ENCODE measurements around the gene PWP2.
"Not testable (repeated sequence)": the region's sequence is repeated elsewhere in the genome, so short reads cannot be mapped to it uniquely, and the experiment has no call there.

The PWP2 gene

DNA sequence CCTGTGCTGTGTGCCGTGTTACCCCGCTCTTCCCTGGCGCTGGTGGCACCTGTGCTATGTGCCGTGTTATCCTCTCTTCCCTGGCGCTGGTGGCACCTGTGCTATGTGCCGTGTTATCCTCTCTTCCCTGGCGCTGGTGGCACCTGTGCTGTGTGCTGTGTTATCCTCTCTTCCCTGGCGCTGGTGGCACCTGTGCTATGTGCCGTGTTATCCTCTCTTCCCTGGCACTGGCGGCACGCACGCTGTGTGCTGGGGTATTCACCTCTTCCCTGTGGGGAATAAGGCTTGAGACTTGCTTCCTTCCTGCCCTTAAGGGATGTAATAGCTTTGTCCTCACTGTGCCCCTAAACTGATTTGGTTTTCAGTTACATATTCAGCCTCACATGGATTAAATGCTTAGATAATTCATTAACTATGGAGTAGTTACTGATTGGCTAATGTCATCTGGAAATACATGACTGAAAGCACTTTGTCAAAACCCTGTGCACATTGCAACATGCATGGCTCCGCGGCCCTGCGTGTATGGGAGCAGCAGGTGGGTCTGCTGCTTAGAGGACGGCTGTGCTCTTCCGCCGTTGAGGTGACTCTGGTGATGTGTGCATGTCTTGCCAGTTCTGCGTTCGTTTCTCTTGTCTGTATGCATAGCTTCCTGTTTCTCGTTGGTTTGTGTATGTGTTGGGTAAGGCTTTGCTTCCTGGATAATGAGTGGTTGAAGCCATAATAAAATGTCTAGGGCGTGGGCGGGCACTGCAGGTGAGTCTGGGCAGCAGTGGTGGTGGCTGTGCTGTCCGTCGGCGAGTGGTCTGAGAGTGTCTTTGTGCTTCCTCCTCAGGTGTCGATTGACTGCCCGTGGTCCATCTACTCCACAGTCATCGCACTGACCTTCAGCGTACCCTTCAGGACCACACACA lies 17.9 kb upstream of the PWP2 start:
- H3K36me3 Mint-ChIP-seq: peaks cover 100% of the 10 kb centered on the region
- H3K9me3 Mint-ChIP-seq: no peaks in the 10 kb centered on the region
- H3K27ac Mint-ChIP-seq: peak overlapping the region; percentile 98
- ATAC-seq: peak; percentile 80
- peaks cover 64% of the 10 kb centered on the region for H3K4me1 Mint-ChIP-seq
- peak in 1 of 2 donors; percentile 5 for DNase-seq (ENCODE audit: low spot score in 2 of 2)
- H3K4me3 Mint-ChIP-seq: peak overlapping the region; percentile 75

DNA sequence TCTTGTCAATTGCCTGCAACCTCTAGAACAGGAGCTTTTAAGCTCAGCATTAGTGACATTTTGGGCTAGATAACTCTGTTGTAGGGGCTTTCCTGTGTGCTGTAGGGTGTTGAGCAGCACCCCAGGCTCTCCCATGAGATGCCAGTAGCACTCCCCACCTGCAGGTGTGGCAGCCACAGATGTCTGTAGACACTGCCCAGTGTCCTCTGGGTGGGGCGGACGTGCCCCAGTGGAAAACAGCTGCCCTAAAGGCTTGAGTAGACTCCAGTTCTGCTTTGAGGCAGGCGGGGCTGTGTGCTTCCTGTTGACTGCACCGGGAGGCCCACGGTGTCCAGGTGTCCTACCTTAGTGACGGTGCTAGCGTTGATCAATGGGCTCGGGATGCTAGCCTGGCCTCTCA lies 16.9 kb upstream of the PWP2 start:
- Mint-ChIP-seq H3K4me1 (peaks cover 53% of the 10 kb centered on the region), H3K36me3 (peaks cover 100% of the 10 kb centered on the region), H3K4me3 (peak overlapping the region; percentile 75), H3K9me3 (no peaks in the 10 kb centered on the region), H3K27ac (peak overlapping the region; percentile 98)
- DNase-seq (ENCODE audit: low spot score in 2 of 2): peak in 1 of 2 donors; percentile 1
- no peak for ATAC-seq

DNA sequence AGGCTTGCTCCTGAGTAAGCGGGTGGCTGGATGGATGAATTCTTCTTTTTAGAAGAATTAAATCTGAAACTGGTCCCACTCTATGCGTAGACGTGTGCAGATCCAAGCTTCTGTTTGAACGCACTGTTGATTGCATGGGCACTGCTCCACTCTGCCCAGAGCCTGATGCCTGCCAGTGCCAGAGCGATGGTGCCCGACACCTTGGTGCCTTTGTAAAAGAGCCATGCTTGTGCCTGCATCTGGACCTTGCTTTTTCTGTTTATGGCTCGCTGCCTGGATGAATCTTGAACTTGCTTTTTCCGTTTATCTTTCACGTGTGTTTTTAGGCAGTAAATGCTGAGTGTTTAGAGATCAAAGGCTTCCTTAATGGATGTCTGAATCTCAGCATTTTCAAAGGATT lies 15.0 kb upstream of the PWP2 start:
- no peak for ATAC-seq
- H3K36me3 Mint-ChIP-seq: peaks cover 87% of the 10 kb centered on the region
- no peaks in the 10 kb centered on the region for H3K9me3 Mint-ChIP-seq
- no peak for DNase-seq (ENCODE audit: low spot score in 2 of 2)
- H3K4me3 Mint-ChIP-seq: no peak overlapping the region
- peaks cover 34% of the 10 kb centered on the region for H3K4me1 Mint-ChIP-seq
- H3K27ac Mint-ChIP-seq: peak overlapping the region; percentile 24

DNA sequence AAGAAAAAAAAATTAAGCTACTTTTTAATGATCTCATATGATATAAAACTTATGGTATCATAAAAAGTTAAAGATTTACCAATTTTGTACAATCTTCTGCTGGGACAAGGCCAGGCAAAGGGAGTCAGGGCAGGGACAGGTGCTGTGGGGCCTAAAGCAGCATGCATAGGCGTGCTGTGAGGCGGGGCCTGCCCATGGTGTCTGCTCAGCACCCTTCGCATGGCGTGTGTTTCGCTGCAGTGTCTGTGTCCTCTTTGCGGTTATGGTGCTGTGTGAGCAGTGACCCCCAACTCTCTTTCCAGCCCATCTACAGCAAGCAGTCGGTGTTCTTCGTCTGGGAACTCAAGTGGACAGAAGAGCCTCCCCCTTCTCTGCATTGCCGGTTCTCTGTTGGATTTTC lies 13.4 kb upstream of the PWP2 start:
- no peak for ATAC-seq
- Mint-ChIP-seq H3K9me3 (no peaks in the 10 kb centered on the region), H3K27ac (peak overlapping the region; percentile 24), H3K4me3 (no peak overlapping the region), H3K36me3 (peaks cover 71% of the 10 kb centered on the region), H3K4me1 (peaks cover 18% of the 10 kb centered on the region)
- peak; percentile 1 to 38 for DNase-seq (ENCODE audit: low spot score in 2 of 2)

DNA sequence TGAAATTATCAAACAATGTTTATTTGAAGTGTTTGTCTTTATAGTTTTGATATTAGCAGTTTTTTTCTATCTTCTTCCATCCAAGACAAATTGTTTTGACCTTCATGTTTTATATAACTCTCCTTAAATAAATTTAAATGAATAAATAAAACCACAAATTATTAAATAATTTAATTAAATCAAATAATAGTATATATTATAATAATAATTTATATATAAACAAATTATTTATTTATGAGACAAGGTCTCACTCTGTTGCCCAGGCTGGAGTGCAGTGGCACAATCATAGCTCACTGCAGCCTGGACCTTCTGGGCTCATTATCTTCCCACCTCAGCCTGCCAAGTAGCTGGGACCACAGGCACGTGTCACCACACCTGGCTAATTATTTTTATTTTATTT lies 12.4 kb upstream of the PWP2 start:
- no peak for DNase-seq (ENCODE audit: low spot score in 2 of 2)
- H3K9me3 Mint-ChIP-seq: no peaks in the 10 kb centered on the region
- H3K4me3 Mint-ChIP-seq: no peak overlapping the region
- ATAC-seq: no peak
- peaks cover 8% of the 10 kb centered on the region for H3K4me1 Mint-ChIP-seq
- no peak overlapping the region for H3K27ac Mint-ChIP-seq
- H3K36me3 Mint-ChIP-seq: peaks cover 61% of the 10 kb centered on the region

DNA sequence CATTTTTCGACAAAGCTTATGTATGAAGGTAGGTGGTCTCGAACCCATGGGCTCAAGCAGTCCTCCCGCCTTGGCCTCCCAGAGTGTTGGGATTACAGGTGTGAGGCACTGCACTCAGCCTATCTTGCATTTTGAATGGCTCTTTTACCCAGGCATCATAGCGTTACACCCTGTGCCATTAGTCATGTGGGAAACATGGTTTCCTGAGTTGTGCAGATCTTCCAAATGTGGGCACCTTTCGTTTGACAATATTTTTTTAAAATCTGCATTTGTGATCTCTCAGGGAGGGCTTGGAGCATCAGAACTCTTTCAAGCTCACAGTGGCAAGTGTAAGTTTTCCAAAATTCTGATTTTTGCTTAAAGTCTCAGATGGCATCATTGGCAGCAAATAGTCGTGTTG lies 8.7 kb upstream of the PWP2 start:
- H3K27ac Mint-ChIP-seq, H3K9me3 Mint-ChIP-seq: not testable (repeated sequence)

DNA sequence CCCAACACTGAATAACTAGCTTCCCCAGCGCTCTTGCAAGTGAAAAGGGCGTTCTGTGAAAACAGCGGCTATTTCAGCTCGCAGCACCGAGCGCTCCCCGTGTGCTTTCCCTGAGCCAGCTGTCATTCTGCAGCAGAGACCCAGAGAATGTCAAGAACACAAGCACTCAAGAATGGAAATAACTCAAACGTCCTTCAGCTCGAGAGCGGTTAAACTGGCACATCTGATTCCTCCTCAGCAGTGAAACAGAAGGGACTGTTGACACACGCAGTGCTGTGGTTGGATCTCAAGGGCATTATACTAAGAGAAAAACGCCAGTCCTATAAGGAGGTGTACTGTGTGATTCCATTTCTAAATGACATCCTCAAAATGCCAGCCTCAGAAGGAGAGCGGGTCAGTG lies 8.2 kb upstream of the PWP2 start:
- ATAC-seq; H3K4me3 Mint-ChIP-seq; DNase-seq (ENCODE audit: low spot score in 2 of 2); H3K4me1 Mint-ChIP-seq; H3K27ac Mint-ChIP-seq; H3K9me3 Mint-ChIP-seq: not testable (repeated sequence)
- peaks cover 19% of the 10 kb centered on the region for H3K36me3 Mint-ChIP-seq

More for the DNA sequence above, 8.7 kb upstream of the PWP2 start:
- not testable (repeated sequence) for DNase-seq (ENCODE audit: low spot score in 2 of 2); H3K4me3 Mint-ChIP-seq; H3K4me1 Mint-ChIP-seq; ATAC-seq
- peaks cover 24% of the 10 kb centered on the region for H3K36me3 Mint-ChIP-seq

DNA sequence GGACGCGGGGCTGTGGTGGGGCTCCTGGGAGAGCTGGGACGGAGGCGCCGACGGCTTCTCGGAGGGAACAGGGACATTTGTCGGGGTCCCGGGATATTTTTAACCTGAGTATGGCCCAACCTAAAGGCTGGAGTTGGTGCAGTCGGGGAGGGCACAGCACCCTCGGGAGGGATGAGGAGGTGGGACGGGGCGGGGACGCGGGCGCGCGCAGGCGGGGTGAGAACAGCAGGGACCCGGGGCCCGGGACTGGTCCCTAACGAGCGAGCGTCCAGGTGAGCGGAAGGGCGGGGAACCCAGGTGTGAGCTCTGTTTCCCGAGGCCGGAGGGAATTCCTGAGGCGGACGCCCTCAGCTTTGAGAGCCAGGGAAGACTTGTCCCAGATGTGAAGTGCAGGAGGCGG lies 390 bp downstream of the PWP2 start:
- H3K27ac Mint-ChIP-seq; H3K36me3 Mint-ChIP-seq; H3K4me3 Mint-ChIP-seq; H3K9me3 Mint-ChIP-seq; H3K4me1 Mint-ChIP-seq; DNase-seq (ENCODE audit: low spot score in 2 of 2): not testable (repeated sequence)
- peak; percentile 67 for ATAC-seq

DNA sequence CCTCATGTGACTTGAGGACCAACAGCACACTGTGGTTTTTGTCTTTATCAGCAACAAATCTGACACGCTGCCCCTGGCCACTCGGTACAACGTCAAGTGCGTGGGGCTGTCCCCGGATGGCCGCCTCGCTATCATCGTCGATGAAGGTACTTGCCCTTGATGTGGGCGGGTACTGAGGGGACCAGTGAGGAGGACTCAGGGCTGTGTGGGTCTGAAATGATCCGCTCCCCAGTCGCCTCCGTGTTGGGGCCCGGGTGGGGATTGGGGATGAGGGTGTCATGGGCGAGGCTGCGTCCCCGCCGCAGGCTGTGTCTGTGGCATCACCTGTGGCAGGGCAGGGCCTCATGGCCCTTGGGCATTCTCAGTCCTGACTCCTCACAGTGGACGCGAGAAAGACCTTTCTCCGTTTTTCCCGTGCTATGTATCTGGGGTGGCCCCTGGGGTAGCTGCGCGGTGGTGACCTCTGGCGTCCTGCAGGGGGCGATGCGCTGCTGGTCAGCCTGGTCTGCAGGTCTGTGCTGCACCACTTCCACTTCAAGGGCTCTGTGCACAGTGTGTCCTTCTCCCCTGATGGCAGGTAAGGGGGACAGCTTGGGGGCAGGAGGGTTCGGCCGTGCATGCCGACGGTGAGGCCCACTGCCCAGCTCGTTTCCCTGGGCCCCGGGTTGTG lies 6.6 kb downstream of the PWP2 start:
- H3K4me1 Mint-ChIP-seq, H3K27ac Mint-ChIP-seq, H3K4me3 Mint-ChIP-seq, H3K9me3 Mint-ChIP-seq, H3K36me3 Mint-ChIP-seq, ATAC-seq: not testable (repeated sequence)
- DNase-seq (ENCODE audit: low spot score in 2 of 2): peak in 1 of 2 donors; percentile 43

DNA sequence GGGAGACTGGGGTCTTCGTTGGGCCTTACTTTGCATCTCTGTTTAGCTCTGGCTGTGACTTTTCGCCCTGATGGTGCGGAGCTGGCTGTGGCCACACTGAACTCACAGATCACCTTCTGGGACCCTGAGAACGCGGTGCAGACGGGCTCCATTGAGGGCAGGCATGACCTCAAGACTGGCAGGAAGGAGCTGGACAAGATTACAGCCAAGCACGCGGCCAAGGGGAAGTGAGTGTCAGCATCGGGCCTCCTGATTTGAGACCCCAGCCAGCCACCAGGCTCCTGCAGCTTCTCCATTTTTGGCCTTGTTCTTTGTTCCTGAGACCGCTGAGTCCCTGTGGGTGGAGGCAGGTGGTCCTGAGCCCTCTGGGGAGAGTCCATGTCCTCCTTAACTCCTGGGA lies 14.9 kb downstream of the PWP2 start:
- not testable (repeated sequence) for H3K27ac Mint-ChIP-seq; H3K36me3 Mint-ChIP-seq; DNase-seq (ENCODE audit: low spot score in 2 of 2); ATAC-seq; H3K4me1 Mint-ChIP-seq; H3K9me3 Mint-ChIP-seq; H3K4me3 Mint-ChIP-seq

DNA sequence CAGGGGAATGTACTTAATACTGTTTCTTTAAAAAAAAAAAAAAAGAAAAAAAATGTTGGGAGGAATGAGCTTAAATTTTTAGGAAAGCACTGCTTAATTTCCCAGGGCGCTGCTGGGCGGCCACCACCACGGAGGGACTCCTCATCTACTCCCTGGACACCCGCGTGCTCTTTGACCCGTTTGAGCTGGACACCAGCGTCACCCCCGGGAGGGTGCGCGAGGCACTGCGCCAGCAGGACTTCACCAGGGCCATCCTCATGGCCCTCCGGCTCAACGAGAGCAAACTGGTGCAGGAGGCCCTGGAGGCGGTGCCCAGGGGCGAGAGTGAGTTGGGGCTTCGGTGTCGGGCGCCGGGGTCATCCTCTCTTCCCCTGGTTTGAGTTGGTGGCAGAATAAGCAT lies 20.6 kb downstream of the PWP2 start:
- not testable (repeated sequence) for DNase-seq (ENCODE audit: low spot score in 2 of 2); H3K4me3 Mint-ChIP-seq; H3K4me1 Mint-ChIP-seq; ATAC-seq; H3K27ac Mint-ChIP-seq; H3K9me3 Mint-ChIP-seq; H3K36me3 Mint-ChIP-seq

DNA sequence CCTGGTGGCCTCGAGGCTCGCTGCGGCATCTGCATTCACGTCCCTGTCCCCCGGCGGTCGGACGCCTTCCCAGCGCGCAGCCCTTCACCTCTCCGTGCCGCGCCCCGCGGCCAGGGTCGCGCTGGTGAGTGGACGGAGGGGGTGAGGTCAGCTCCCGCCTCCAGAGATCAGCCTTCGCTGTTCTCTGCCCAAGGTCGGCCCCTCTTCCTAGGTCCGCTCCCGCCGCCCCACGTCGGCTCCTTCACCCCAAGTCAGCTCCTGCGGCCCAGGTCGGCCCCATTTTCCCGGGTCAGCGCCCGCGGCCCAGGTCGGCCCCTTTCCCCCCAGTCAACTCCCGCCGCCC lies 26.5 kb downstream of the PWP2 start:
- H3K4me3 Mint-ChIP-seq; H3K27ac Mint-ChIP-seq; H3K4me1 Mint-ChIP-seq; ATAC-seq; H3K36me3 Mint-ChIP-seq; DNase-seq (ENCODE audit: low spot score in 2 of 2); H3K9me3 Mint-ChIP-seq: not testable (repeated sequence)

DNA sequence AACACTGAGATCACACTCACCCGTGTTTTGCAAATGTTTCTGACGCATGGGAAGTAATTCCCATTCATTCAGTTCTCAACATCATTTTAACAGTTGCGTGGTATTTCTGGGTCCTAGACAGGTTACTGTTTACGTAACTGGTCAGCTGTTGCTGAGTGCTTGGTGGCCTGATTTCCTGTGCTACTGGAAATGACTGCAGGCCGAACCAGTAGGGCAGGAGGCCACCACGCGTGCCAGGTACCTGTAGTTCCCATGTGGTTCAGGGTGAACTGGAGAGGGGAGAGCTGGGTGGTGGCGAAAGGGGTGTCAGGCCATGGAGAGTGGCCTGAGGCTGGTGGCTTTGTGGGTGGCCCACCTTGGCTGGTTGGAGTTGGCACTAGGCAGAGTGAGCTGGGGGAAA lies 27.5 kb downstream of the PWP2 start:
- DNase-seq (ENCODE audit: low spot score in 2 of 2); H3K36me3 Mint-ChIP-seq; H3K4me3 Mint-ChIP-seq; ATAC-seq; H3K4me1 Mint-ChIP-seq; H3K9me3 Mint-ChIP-seq; H3K27ac Mint-ChIP-seq: not testable (repeated sequence)

DNA sequence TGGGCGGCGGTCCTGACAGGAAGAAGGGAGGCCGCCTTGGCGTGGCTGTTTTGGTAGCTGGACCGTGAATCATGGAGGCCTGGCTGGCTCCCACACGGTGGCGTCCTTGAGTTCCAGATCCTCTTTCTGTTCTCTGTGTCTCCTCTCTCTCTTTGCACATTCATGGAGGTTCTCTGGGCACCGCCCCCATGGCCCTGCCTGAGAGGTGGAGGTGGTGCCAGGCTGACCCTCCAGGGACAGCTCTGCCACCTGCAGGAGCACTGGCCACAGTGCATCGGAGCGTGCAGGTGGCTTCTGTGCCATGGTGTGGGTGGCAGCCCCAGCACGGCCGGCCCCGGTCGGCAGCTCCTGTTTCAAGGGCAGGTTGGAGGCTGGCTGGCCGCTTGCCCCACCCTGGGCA lies 30.8 kb downstream of the PWP2 start:
- H3K4me1 Mint-ChIP-seq, H3K9me3 Mint-ChIP-seq, H3K4me3 Mint-ChIP-seq, H3K27ac Mint-ChIP-seq, H3K36me3 Mint-ChIP-seq: not testable (repeated sequence)
- DNase-seq (ENCODE audit: low spot score in 2 of 2) (peak in 1 of 2 donors; percentile 48), ATAC-seq (peak; percentile 69)

DNA sequence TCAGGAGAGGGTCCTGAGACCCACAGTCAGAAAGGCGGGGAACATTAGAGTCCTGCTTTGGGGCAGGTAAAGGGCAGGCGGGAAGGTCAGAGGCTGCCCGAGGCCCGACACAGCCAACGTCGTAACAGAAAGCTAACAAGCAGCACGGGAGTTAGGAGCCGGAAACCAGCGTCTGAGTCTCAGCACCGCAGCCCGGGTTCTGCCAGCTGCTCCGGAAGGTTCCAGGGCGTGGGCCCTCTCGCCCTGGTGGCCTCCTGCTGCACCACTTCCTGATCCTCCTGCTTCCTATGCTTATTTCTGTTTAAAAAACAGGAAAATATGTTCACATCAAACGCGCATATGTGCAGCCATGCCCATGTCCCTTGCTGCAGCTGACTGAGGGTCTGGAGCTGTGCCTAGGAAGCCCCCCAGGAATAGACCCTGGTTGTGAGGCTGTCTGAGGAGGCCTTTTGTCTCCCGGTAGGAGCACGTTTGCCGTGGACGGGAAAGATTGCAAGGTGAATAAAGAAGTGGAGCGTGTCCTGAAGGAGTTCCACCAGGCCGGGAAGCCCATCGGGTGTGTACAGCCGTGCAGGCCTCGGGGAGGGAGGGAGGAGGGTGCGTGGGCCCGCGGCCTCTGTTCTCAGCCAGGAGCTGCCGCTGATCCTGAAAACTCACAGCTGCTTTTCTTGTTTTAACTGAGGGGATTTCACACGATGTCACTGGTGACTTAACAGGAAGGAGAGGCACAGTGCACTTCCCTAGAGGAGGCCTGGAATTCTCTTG lies 32.8 kb downstream of the PWP2 start:
- not testable (repeated sequence) for H3K4me3 Mint-ChIP-seq; H3K9me3 Mint-ChIP-seq; H3K36me3 Mint-ChIP-seq; H3K4me1 Mint-ChIP-seq; DNase-seq (ENCODE audit: low spot score in 2 of 2); H3K27ac Mint-ChIP-seq
- peak; percentile 44 for ATAC-seq
